ENCODE data around the gene USP11.

USP11 gene

GRCh38 chrX:47212381-47213293 is 20.2 kb upstream of the USP11 start:
- Histone ChIP-seq H3K9me2 (replicated peaks; ENCODE audit: control insufficient read depth, low read length) (no peaks in the 10 kb centered on the region), H3K4me3 (ENCODE audit: low read length) (no peak overlapping the region), H3K27ac (ENCODE audit: low read depth, low read length) (no peak overlapping the region), H3K79me2 (ENCODE audit: control insufficient read depth, low read length) (no peaks in the 10 kb centered on the region), H3K27me3 (ENCODE audit: control insufficient read depth, low read length) (no peaks in the 10 kb centered on the region), H3K36me3 (ENCODE audit: control insufficient read depth, low read length) (peaks cover 73% of the 10 kb centered on the region), H3K9me3 (ENCODE audit: control insufficient read depth, insufficient read depth, low read length) (no peaks in the 10 kb centered on the region), H3K4me2 (ENCODE audit: low read length) (no peak overlapping the region), H3K4me1 (ENCODE audit: control insufficient read depth, low read length) (peaks cover 16% of the 10 kb centered on the region), H4K20me1 (ENCODE audit: control insufficient read depth, insufficient read depth, low read depth, low read length) (no peaks in the 10 kb centered on the region), H3F3A (ENCODE audit: control insufficient read depth, insufficient read depth) (peaks cover 8% of the 10 kb centered on the region)
- TF ChIP-seq CTCF (IDR thresholded peaks at IDR 0.05; ENCODE audit: low read depth, low read length, poor library complexity, severe bottlenecking), result no peak
- TF ChIP-seq EZH2phosphoT487 (IDR thresholded peaks at IDR 0.05; ENCODE audit: borderline replicate concordance, low read length), result no peak

GRCh38 chrX:47214435-47215077 is 18.3 kb upstream of the USP11 start:
- no peak overlapping the region for H3K4me3 ChIP-seq (ENCODE audit: low read length)
- H3K36me3 ChIP-seq (ENCODE audit: control insufficient read depth, low read length), result peaks cover 71% of the 10 kb centered on the region
- no peak overlapping the region for H3K4me2 ChIP-seq (ENCODE audit: low read length)
- no peaks in the 10 kb centered on the region for H3K27me3 ChIP-seq (ENCODE audit: control insufficient read depth, low read length)
- H3K27ac ChIP-seq (ENCODE audit: low read depth, low read length), result no peak overlapping the region
- H3K79me2 ChIP-seq (ENCODE audit: control insufficient read depth, low read length), result peaks cover 10% of the 10 kb centered on the region
- H4K20me1 ChIP-seq (ENCODE audit: control insufficient read depth, insufficient read depth, low read depth, low read length), result 0 out of 2 replicates have a peak, but pooled peaks cover 2% of the 10 kb centered on the region
- H3K4me1 ChIP-seq (ENCODE audit: control insufficient read depth, low read length), result peaks cover 16% of the 10 kb centered on the region
- no peaks in the 10 kb centered on the region for H3K9me3 ChIP-seq (ENCODE audit: control insufficient read depth, insufficient read depth, low read length)
- no peak for TF ChIP-seq CTCF (IDR thresholded peaks at IDR 0.05; ENCODE audit: low read depth, low read length, poor library complexity, severe bottlenecking)
- no peak for TF ChIP-seq EZH2phosphoT487 (IDR thresholded peaks at IDR 0.05; ENCODE audit: borderline replicate concordance, low read length)
- H3F3A ChIP-seq (ENCODE audit: control insufficient read depth, insufficient read depth), result peaks cover 8% of the 10 kb centered on the region
- H3K9me2 ChIP-seq (replicated peaks; ENCODE audit: control insufficient read depth, low read length), result no peaks in the 10 kb centered on the region

GRCh38 chrX:47215291-47215900 is 17.4 kb upstream of the USP11 start:
- Histone ChIP-seq H3K9me3 (ENCODE audit: control insufficient read depth, insufficient read depth, low read length) (no peaks in the 10 kb centered on the region), H3F3A (ENCODE audit: control insufficient read depth, insufficient read depth) (peaks cover 8% of the 10 kb centered on the region), H3K27ac (ENCODE audit: low read depth, low read length) (no peak overlapping the region), H3K36me3 (ENCODE audit: control insufficient read depth, low read length) (peaks cover 69% of the 10 kb centered on the region), H3K4me2 (ENCODE audit: low read length) (no peak overlapping the region), H3K4me3 (ENCODE audit: low read length) (no peak overlapping the region), H3K79me2 (ENCODE audit: control insufficient read depth, low read length) (peaks cover 19% of the 10 kb centered on the region), H4K20me1 (ENCODE audit: control insufficient read depth, insufficient read depth, low read depth, low read length) (peaks cover 10% of the 10 kb centered on the region), H3K4me1 (ENCODE audit: control insufficient read depth, low read length) (peaks cover 24% of the 10 kb centered on the region), H3K27me3 (ENCODE audit: control insufficient read depth, low read length) (no peaks in the 10 kb centered on the region), H3K9me2 (replicated peaks; ENCODE audit: control insufficient read depth, low read length) (no peaks in the 10 kb centered on the region)
- TF ChIP-seq CTCF (IDR thresholded peaks at IDR 0.05; ENCODE audit: low read depth, low read length, poor library complexity, severe bottlenecking) (no peak), EZH2phosphoT487 (IDR thresholded peaks at IDR 0.05; ENCODE audit: borderline replicate concordance, low read length) (no peak)

All from DOHH2 (cell line).